OCI-LY7 (cell line): ENCODE data around the gene RAB11FIP5. TPM values are rescaled to one million over a fixed set of nuclear protein-coding genes. Genes with fewer than 3 reads are reported as not detected.

ENCODE experiments used
- BruUV-seq: library from RNA; stranded (reverse); fragments of 400-500 nt; replicated peaks from 2 replicates; lab custom pipeline; 2021; lab: Mats Ljungman, UMichigan
- CTCF ChIA-PET: fragments of 300-600 bp; sonication (Branson Sonifier 250); formaldehyde crosslinking; loops from one replicate; lab custom pipeline; 2022; ENCODE audit warnings: antibody characterized with exemption; ENCODE audit not compliant: unreplicated experiment; lab: Charles Lee
- POLR2A ChIA-PET: fragments of 300-600 bp; sonication (Branson Sonifier 250); formaldehyde crosslinking; loops from one replicate; lab custom pipeline; 2022; ENCODE audit warnings: antibody characterized with exemption; lab: Charles Lee
- DNase-seq: peaks from one replicate; pipeline ENCODE4 v3.0.0-alpha.2; 2015; ENCODE audit warnings: low spot score
- H2AFZ ChIP-seq: fragments of 200-600 bp; sonication (generic), shearing (Covaris generic); 2 replicates; pipeline ENCODE4 v1.6.1; 2014; ENCODE audit warnings: mild to moderate bottlenecking, antibody characterized with exemption, low read length, moderate library complexity
- H3K27ac ChIP-seq: fragments of 200-600 bp; sonication (generic); 2 replicates; pipeline ENCODE4 v1.5.1; 2014; ENCODE audit warnings: mixed run types, low read depth, mild to moderate bottlenecking, moderate library complexity, low read length, inconsistent platforms; ENCODE audit not compliant: poor library complexity, severe bottlenecking
- H3K36me3 ChIP-seq: fragments of 200-600 bp; sonication (generic); 2 replicates; pipeline ENCODE4 v1.6.1; 2014; ENCODE audit warnings: mild to moderate bottlenecking, antibody characterized with exemption, low read length, moderate library complexity, mixed read lengths; ENCODE audit not compliant: insufficient read depth
- H3K4me1 ChIP-seq: fragments of 200-600 bp; sonication (generic); 2 replicates; pipeline ENCODE4 v1.5.1; 2014; ENCODE audit warnings: mild to moderate bottlenecking, low read length; ENCODE audit not compliant: insufficient read depth, poor library complexity, severe bottlenecking
- H3K4me2 ChIP-seq: fragments of 200-600 bp; sonication (generic); 2 replicates; pipeline ENCODE4 v1.6.1; 2014; ENCODE audit warnings: mild to moderate bottlenecking, low read length
- H3K4me3 ChIP-seq: fragments of 200-600 bp; sonication (generic); 2 replicates; pipeline ENCODE4 v1.5.1; 2014; ENCODE audit warnings: mild to moderate bottlenecking, low read depth, low read length; ENCODE audit not compliant: poor library complexity, severe bottlenecking
- H3K79me2 ChIP-seq: fragments of 200-600 bp; sonication (generic); 2 replicates; pipeline ENCODE4 v1.6.1; 2016; ENCODE audit warnings: low read depth, mild to moderate bottlenecking, low read length, moderate library complexity, mixed read lengths; ENCODE audit not compliant: insufficient read depth
- H3K9me2 ChIP-seq: fragments of 200-600 bp; sonication (generic); 2 replicates; pipeline ENCODE4 v1.6.1; 2016; ENCODE audit warnings: mild to moderate bottlenecking, low read length, mixed read lengths; ENCODE audit not compliant: insufficient read depth
- H3K9me3 ChIP-seq: fragments of 200-600 bp; sonication (generic); 2 replicates; pipeline ENCODE4 v1.6.1; 2014; ENCODE audit warnings: mild to moderate bottlenecking, mixed run types, low read length, mixed read lengths
- H4K20me1 ChIP-seq: fragments of 200-600 bp; sonication (generic); 2 replicates; pipeline ENCODE4 v1.6.1; 2014; ENCODE audit warnings: mild to moderate bottlenecking, antibody characterized with exemption, low read length, moderate library complexity, mixed read lengths; ENCODE audit not compliant: insufficient read depth
- CTCF ChIP-seq: fragments of 200-600 bp; sonication (generic); conservative IDR thresholded peaks from 2 replicates; pipeline ENCODE4 v1.5.1; 2014; ENCODE audit warnings: mild to moderate bottlenecking, antibody characterized with exemption, low read length, moderate library complexity, mixed read lengths
- EZH2phosphoT487 ChIP-seq: fragments of 200-600 bp; sonication (generic); IDR thresholded peaks from 2 replicates; pipeline ENCODE4 v1.6.1; 2018; ENCODE audit warnings: low read depth, borderline replicate concordance, mild to moderate bottlenecking, mixed run types, antibody characterized with exemption, low read length, moderate library complexity, mixed read lengths
- intact Hi-C: fragments of 100-400 bp; cut with micrococcal nuclease; formaldehyde crosslinking; loops from one replicate; pipeline ENCODE4 v1.10.0; 2022; ENCODE audit not compliant: unreplicated experiment
- total RNA-seq, 2 experiments: library from RNA; depleted of rRNA in 1 of 2; stranded (reverse); fragments of >200 nt in 1 of 2; shearing (Covaris generic) in 1 of 2; gene quantifications; 2 replicates each; pipeline ENCODE4 v1.2.3, GENCODE V29; 2014 to 2022

The RAB11FIP5 gene
- total RNA-seq, 2 experiments from 2014 or later = 0.13 TPM; not detected in 1

GRCh38 chr2:73110168-73111072 is 2.3 kb downstream of the RAB11FIP5 start:
- no peak for TF ChIP-seq CTCF
- no peak for TF ChIP-seq EZH2phosphoT487
- Histone ChIP-seq H3K9me3 (no peaks in the 10 kb centered on the region), H3K4me1 (no peaks in the 10 kb centered on the region), H3K36me3 (no peaks in the 10 kb centered on the region), H4K20me1 (no peaks in the 10 kb centered on the region), H3K79me2 (no peaks in the 10 kb centered on the region), H3K9me2 (no peaks in the 10 kb centered on the region), H3K4me3 (no peak overlapping the region), H2AFZ (no peak overlapping the region), H3K27ac (no peak overlapping the region), H3K4me2 (no peak overlapping the region)
- no TSS peak for BruUV-seq
- POLR2A ChIA-PET = no interaction called here
- CTCF ChIA-PET = interaction anchor here (0.5 kb wide), 1 partner anchor 243 kb away, joined by 6 read pairs; no protein-coding TSS in a partner anchor
- no peak for DNase-seq
- intact Hi-C loops = no loop called here

GRCh38 chr2:73109431-73110167 is 3.1 kb downstream of the RAB11FIP5 start:
- DNase-seq = no peak
- no peaks in the 10 kb centered on the region for H3K4me1 ChIP-seq
- no peaks in the 10 kb centered on the region for H4K20me1 ChIP-seq
- H3K79me2 ChIP-seq = no peaks in the 10 kb centered on the region
- H3K27ac ChIP-seq = no peak overlapping the region
- H3K36me3 ChIP-seq = no peaks in the 10 kb centered on the region
- no peak overlapping the region for H2AFZ ChIP-seq
- H3K9me2 ChIP-seq = no peaks in the 10 kb centered on the region
- ChIA-PET CTCF (no interaction called here), POLR2A (no interaction called here)
- no TSS peak for BruUV-seq
- H3K4me2 ChIP-seq = no peak overlapping the region
- intact Hi-C loops = no loop called here
- TF ChIP-seq EZH2phosphoT487 (no peak), CTCF (no peak)
- H3K9me3 ChIP-seq = no peaks in the 10 kb centered on the region
- H3K4me3 ChIP-seq = no peak overlapping the region
